ENCODE results near the gene TRPM2. TPM values are rescaled to one million over a fixed set of nuclear protein-coding genes. Genes with fewer than 3 reads are reported as not detected.

Gene TRPM2
- polyA plus RNA-seq (2014; cell fraction: cytosol; rRNA removed) = 2.5 and 2.7 TPM in 2 replicates
- 0.35 and 4.2 TPM in 2 replicates for polyA plus RNA-seq (2014; cell fraction: nucleus; rRNA removed)

- no peak for DNase-seq (ENCODE audit: low spot score)
Measured at GRCh38 chr21:44353191-44353970, at the start of gene TRPM2. Gene TRPM2, plus strand, starts transcription at chr21:44353621. Its CDS starts 80 bp downstream, at chr21:44353701.

- no peak for DNase-seq (ENCODE audit: low spot score)
Measured at GRCh38 chr21:44304011-44304616, 49.3 kb upstream of the TRPM2 start.

- peak; percentile 61 for DNase-seq (ENCODE audit: low spot score)
Measured at GRCh38 chr21:44304877-44305293, 48.5 kb upstream of the TRPM2 start.

GRCh38 chr21:44305691-44306090 is 47.7 kb upstream of the TRPM2 start:
- DNase-seq (ENCODE audit: low spot score) = no peak

- DNase-seq (ENCODE audit: low spot score) = no peak
Measured at GRCh38 chr21:44306936-44307704, 46.3 kb upstream of the TRPM2 start.

GRCh38 chr21:44310628-44311507 is 42.6 kb upstream of the TRPM2 start:
- DNase-seq (ENCODE audit: low spot score) = no peak

GRCh38 chr21:44312089-44312488 is 41.3 kb upstream of the TRPM2 start:
- DNase-seq (ENCODE audit: low spot score) = no peak

- DNase-seq (ENCODE audit: low spot score) = no peak
Measured at GRCh38 chr21:44312716-44313115, 40.7 kb upstream of the TRPM2 start.

GRCh38 chr21:44313451-44313850 is 40.0 kb upstream of the TRPM2 start:
- DNase-seq (ENCODE audit: low spot score) = no peak

- DNase-seq (ENCODE audit: low spot score) = no peak
Measured at GRCh38 chr21:44314128-44314527, 39.3 kb upstream of the TRPM2 start.

- DNase-seq (ENCODE audit: low spot score) = no peak
Measured at GRCh38 chr21:44314561-44314960, 38.9 kb upstream of the TRPM2 start.

- no peak for DNase-seq (ENCODE audit: low spot score)
Measured at GRCh38 chr21:44315691-44316203, 37.7 kb upstream of the TRPM2 start.

GRCh38 chr21:44316277-44316900 is 37.0 kb upstream of the TRPM2 start:
- no peak for DNase-seq (ENCODE audit: low spot score)

GRCh38 chr21:44317241-44317782 is 36.1 kb upstream of the TRPM2 start:
- no peak for DNase-seq (ENCODE audit: low spot score)

- DNase-seq (ENCODE audit: low spot score) = no peak
Measured at GRCh38 chr21:44317871-44318270, 35.5 kb upstream of the TRPM2 start.

- DNase-seq (ENCODE audit: low spot score) = no peak
Measured at GRCh38 chr21:44318489-44319285, 34.7 kb upstream of the TRPM2 start.

GRCh38 chr21:44319407-44320065 is 33.9 kb upstream of the TRPM2 start:
- DNase-seq (ENCODE audit: low spot score) = no peak

- DNase-seq (ENCODE audit: low spot score) = no peak
Measured at GRCh38 chr21:44320847-44321246, 32.6 kb upstream of the TRPM2 start.

All from SK-N-DZ (cell line).